ENCODE results near the gene VGLL4.
"Not testable (repeated sequence)": the region's sequence is repeated elsewhere in the genome, so short reads cannot be mapped to it uniquely, and the experiment has no call there.

Gene VGLL4

DNA sequence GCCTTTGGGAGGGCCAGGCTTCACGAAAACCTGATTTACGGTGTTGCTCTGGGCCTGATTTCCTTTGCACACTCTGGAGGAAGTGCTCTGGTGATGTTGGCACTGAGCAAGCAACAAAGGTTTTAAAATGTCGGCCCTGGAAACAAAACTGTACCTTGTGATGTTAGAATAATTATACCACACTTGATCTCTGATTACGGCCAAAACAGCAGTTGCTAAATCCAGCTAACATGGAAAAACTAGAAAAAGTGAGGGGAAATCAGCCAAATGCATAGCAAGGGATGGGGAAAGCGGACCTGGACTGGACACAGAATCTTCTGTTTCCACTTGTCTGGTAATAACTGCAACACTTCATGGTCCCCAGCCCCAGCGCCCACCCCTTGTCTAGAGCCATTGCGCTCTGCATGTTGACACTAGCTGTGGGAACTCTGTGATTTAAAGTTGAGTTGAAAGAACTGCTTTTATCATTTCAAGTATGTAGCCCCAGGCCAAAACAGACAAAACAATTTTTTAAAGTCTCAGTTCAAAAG is 120.1 kb downstream of the VGLL4 start:
- Histone ChIP-seq H3K4me3 (ENCODE audit: insufficient read length, low read depth) (no peak overlapping the region), H3K9me3 (ENCODE audit: insufficient read depth, low read length) (no peaks in the 10 kb centered on the region), H3K27me3 (ENCODE audit: insufficient read depth, insufficient read length) (no peaks in the 10 kb centered on the region), H3K4me1 (ENCODE audit: insufficient read depth, insufficient read length) (no peaks in the 10 kb centered on the region), H3K9ac (ENCODE audit: insufficient read length, low read depth) (no peak overlapping the region), H3K36me3 (ENCODE audit: insufficient read depth, insufficient read length, low read length) (no peaks in the 10 kb centered on the region)
- no peak for TF ChIP-seq ZNF274 (IDR thresholded peaks at IDR 0.05; ENCODE audit: low read depth, low read length)
- no peak for TF ChIP-seq YY1 (IDR thresholded peaks at IDR 0.05; ENCODE audit: insufficient read depth, insufficient read length)
- TF ChIP-seq SUZ12 (IDR thresholded peaks at IDR 0.05; ENCODE audit: extremely low read depth, insufficient read depth, insufficient read length) = no peak
- no peak for DNase-seq (ENCODE audit: low read depth, low spot score)

DNA sequence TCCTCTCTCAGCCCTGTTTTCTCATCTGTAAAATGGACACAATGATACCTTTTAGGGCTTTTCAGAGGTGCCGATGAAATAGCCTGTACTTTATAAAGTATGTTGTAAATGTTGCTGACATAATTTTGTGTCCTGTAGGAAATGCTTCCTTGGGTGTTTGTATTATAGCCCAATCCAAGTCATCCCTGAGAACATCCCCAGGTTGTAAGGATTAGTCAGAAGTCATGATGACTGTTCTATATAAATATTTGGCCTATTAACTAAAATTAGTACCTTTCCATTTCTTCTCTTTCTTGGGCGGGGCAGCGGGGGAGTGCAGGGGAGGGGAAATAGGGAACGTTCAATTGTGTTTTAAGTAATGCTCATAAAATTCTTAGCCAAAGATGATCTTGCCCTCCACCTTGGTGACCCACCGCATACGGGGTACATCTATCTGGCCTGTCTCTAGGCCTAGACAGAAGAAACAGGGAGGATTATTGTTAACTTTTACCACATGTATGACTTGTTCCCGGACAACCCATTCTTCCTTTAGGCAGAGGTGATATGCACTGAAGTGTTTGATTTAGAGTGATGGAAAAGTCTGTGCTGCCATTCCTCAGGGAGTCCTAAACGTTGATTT is 120.7 kb downstream of the VGLL4 start:
- TF ChIP-seq YY1 (IDR thresholded peaks at IDR 0.05; ENCODE audit: insufficient read depth, insufficient read length) = no peak
- TF ChIP-seq ZNF274 (IDR thresholded peaks at IDR 0.05; ENCODE audit: low read depth, low read length) = no peak
- no peak for TF ChIP-seq SUZ12 (IDR thresholded peaks at IDR 0.05; ENCODE audit: extremely low read depth, insufficient read depth, insufficient read length)
- no peaks in the 10 kb centered on the region for H3K9me3 ChIP-seq (ENCODE audit: insufficient read depth, low read length)
- H3K4me3 ChIP-seq (ENCODE audit: insufficient read length, low read depth) = no peak overlapping the region
- H3K36me3 ChIP-seq (ENCODE audit: insufficient read depth, insufficient read length, low read length) = no peaks in the 10 kb centered on the region
- no peak overlapping the region for H3K9ac ChIP-seq (ENCODE audit: insufficient read length, low read depth)
- H3K27me3 ChIP-seq (ENCODE audit: insufficient read depth, insufficient read length) = no peaks in the 10 kb centered on the region
- H3K4me1 ChIP-seq (ENCODE audit: insufficient read depth, insufficient read length) = no peaks in the 10 kb centered on the region
- no peak for DNase-seq (ENCODE audit: low read depth, low spot score)

DNA sequence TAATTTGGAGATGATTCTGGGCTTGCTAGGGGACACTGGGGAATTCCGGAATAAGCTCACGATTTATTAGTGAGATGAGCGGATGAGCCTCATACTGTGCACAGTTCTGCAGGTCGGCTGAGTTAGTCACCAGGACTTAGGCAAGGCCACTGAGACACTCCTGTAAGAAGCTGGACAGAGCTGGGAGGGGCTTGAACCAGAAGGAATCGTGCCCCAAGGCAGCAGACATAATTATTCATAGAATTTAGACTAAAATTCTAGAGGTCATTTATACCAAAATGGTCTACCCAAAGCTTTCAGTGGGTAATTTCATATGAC is 121.4 kb downstream of the VGLL4 start:
- no peaks in the 10 kb centered on the region for H3K36me3 ChIP-seq (ENCODE audit: insufficient read depth, insufficient read length, low read length)
- H3K9me3 ChIP-seq (ENCODE audit: insufficient read depth, low read length) = no peaks in the 10 kb centered on the region
- TF ChIP-seq ZNF274 (IDR thresholded peaks at IDR 0.05; ENCODE audit: low read depth, low read length) (no peak), SUZ12 (IDR thresholded peaks at IDR 0.05; ENCODE audit: extremely low read depth, insufficient read depth, insufficient read length) (no peak), YY1 (IDR thresholded peaks at IDR 0.05; ENCODE audit: insufficient read depth, insufficient read length) (no peak)
- no peak overlapping the region for H3K9ac ChIP-seq (ENCODE audit: insufficient read length, low read depth)
- DNase-seq (ENCODE audit: low read depth, low spot score) = no peak
- H3K4me3 ChIP-seq (ENCODE audit: insufficient read length, low read depth) = no peak overlapping the region
- H3K27me3 ChIP-seq (ENCODE audit: insufficient read depth, insufficient read length) = no peaks in the 10 kb centered on the region
- H3K4me1 ChIP-seq (ENCODE audit: insufficient read depth, insufficient read length) = no peaks in the 10 kb centered on the region

- Histone ChIP-seq H3K27me3 (ENCODE audit: insufficient read depth, insufficient read length) (no peaks in the 10 kb centered on the region), H3K9me3 (ENCODE audit: insufficient read depth, low read length) (no peaks in the 10 kb centered on the region), H3K4me3 (ENCODE audit: insufficient read length, low read depth) (no peak overlapping the region), H3K36me3 (ENCODE audit: insufficient read depth, insufficient read length, low read length) (no peaks in the 10 kb centered on the region), H3K9ac (ENCODE audit: insufficient read length, low read depth) (no peak overlapping the region), H3K4me1 (ENCODE audit: insufficient read depth, insufficient read length) (no peaks in the 10 kb centered on the region)
- no peak for DNase-seq (ENCODE audit: low read depth, low spot score)
- no peak for TF ChIP-seq YY1 (IDR thresholded peaks at IDR 0.05; ENCODE audit: insufficient read depth, insufficient read length)
- TF ChIP-seq ZNF274 (IDR thresholded peaks at IDR 0.05; ENCODE audit: low read depth, low read length) = no peak
- no peak for TF ChIP-seq SUZ12 (IDR thresholded peaks at IDR 0.05; ENCODE audit: extremely low read depth, insufficient read depth, insufficient read length)
Measured at GRCh38 chr3:11521167-11521566, 122.5 kb downstream of the VGLL4 start.

- Histone ChIP-seq H3K9me3 (ENCODE audit: insufficient read depth, low read length) (no peaks in the 10 kb centered on the region), H3K4me1 (ENCODE audit: insufficient read depth, insufficient read length) (no peaks in the 10 kb centered on the region), H3K27me3 (ENCODE audit: insufficient read depth, insufficient read length) (no peaks in the 10 kb centered on the region), H3K36me3 (ENCODE audit: insufficient read depth, insufficient read length, low read length) (no peaks in the 10 kb centered on the region), H3K9ac (ENCODE audit: insufficient read length, low read depth) (no peak overlapping the region), H3K4me3 (ENCODE audit: insufficient read length, low read depth) (no peak overlapping the region)
- DNase-seq (ENCODE audit: low read depth, low spot score) = no peak
- TF ChIP-seq YY1 (IDR thresholded peaks at IDR 0.05; ENCODE audit: insufficient read depth, insufficient read length) (no peak), SUZ12 (IDR thresholded peaks at IDR 0.05; ENCODE audit: extremely low read depth, insufficient read depth, insufficient read length) (no peak), ZNF274 (IDR thresholded peaks at IDR 0.05; ENCODE audit: low read depth, low read length) (no peak)
Measured at GRCh38 chr3:11517601-11518000, 126.1 kb downstream of the VGLL4 start.

DNA sequence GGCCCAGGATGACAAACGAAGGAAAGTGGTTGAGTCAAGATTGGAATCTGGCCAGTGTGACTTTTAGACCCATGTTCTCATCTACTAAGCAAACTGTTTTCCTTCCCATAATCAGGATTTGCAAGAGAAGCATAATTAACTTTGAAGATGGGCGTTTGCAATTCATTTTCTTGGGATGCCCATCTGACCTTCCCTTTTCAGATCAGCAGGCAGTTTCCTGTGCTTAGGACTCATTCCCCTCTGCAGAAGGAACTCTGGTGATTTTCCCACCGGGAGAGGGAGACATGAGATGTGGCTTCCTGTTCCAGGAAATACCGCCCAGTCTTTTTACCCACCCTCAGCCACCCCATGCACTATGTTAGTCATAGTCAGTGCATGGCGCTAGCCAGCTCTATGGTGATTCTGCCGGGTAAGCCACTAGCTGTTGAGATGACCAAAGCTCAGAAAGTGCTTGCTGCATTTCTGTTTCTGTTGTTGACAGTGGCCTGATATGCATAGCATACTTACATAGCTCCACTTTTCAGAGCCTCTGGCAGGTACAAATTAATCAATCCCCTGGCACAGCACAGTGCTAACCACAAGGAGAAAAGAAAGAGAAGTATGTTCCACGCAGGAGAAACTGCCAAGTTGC is 129.4 kb downstream of the VGLL4 start:
- H3K36me3 ChIP-seq (ENCODE audit: insufficient read depth, insufficient read length, low read length) = no peaks in the 10 kb centered on the region
- no peak for TF ChIP-seq YY1 (IDR thresholded peaks at IDR 0.05; ENCODE audit: insufficient read depth, insufficient read length)
- TF ChIP-seq SUZ12 (IDR thresholded peaks at IDR 0.05; ENCODE audit: extremely low read depth, insufficient read depth, insufficient read length) = no peak
- TF ChIP-seq ZNF274 (IDR thresholded peaks at IDR 0.05; ENCODE audit: low read depth, low read length) = no peak
- no peaks in the 10 kb centered on the region for H3K4me1 ChIP-seq (ENCODE audit: insufficient read depth, insufficient read length)
- H3K27me3 ChIP-seq (ENCODE audit: insufficient read depth, insufficient read length) = no peaks in the 10 kb centered on the region
- no peak overlapping the region for H3K4me3 ChIP-seq (ENCODE audit: insufficient read length, low read depth)
- no peaks in the 10 kb centered on the region; the same call in 1 of the 2 replicates for H3K9me3 ChIP-seq (ENCODE audit: insufficient read depth, low read length)
- H3K9ac ChIP-seq (ENCODE audit: insufficient read length, low read depth) = no peak overlapping the region
- no peak for DNase-seq (ENCODE audit: low read depth, low spot score)

DNA sequence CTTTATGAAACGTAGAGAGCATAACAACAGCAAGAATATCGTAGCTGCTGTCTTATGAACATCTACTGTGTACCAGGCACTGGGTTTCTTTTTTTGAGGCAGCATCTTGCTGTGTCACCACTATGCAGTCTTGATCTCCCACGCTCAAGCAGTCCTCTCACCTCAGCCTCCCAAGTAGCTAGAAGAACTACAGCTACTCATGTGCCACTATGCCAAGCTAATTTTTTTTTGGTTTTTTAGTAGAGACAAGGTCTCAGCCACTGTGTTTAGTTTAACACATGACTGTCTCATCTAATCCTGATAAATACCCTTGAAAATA is 129.9 kb downstream of the VGLL4 start:
- no peak for DNase-seq (ENCODE audit: low read depth, low spot score)
- Histone ChIP-seq H3K9ac (ENCODE audit: insufficient read length, low read depth) (no peak overlapping the region), H3K36me3 (ENCODE audit: insufficient read depth, insufficient read length, low read length) (no peaks in the 10 kb centered on the region), H3K27me3 (ENCODE audit: insufficient read depth, insufficient read length) (no peaks in the 10 kb centered on the region), H3K9me3 (ENCODE audit: insufficient read depth, low read length) (no peaks in the 10 kb centered on the region; the same call in 1 of the 2 replicates), H3K4me1 (ENCODE audit: insufficient read depth, insufficient read length) (no peaks in the 10 kb centered on the region), H3K4me3 (ENCODE audit: insufficient read length, low read depth) (no peak overlapping the region)
- TF ChIP-seq ZNF274 (IDR thresholded peaks at IDR 0.05; ENCODE audit: low read depth, low read length) (no peak), SUZ12 (IDR thresholded peaks at IDR 0.05; ENCODE audit: extremely low read depth, insufficient read depth, insufficient read length) (no peak), YY1 (IDR thresholded peaks at IDR 0.05; ENCODE audit: insufficient read depth, insufficient read length) (no peak)

- not testable (repeated sequence) for DNase-seq (ENCODE audit: low read depth, low spot score); H3K9ac ChIP-seq (ENCODE audit: insufficient read length, low read depth); H3K9me3 ChIP-seq (ENCODE audit: insufficient read depth, low read length); H3K36me3 ChIP-seq (ENCODE audit: insufficient read depth, insufficient read length, low read length); H3K27me3 ChIP-seq (ENCODE audit: insufficient read depth, insufficient read length); H3K4me1 ChIP-seq (ENCODE audit: insufficient read depth, insufficient read length); H3K4me3 ChIP-seq (ENCODE audit: insufficient read length, low read depth)
Measured at GRCh38 chr3:11513125-11513816, 130.4 kb downstream of the VGLL4 start.

- H3K9me3 ChIP-seq (ENCODE audit: insufficient read depth, low read length); DNase-seq (ENCODE audit: low read depth, low spot score); H3K9ac ChIP-seq (ENCODE audit: insufficient read length, low read depth); H3K4me1 ChIP-seq (ENCODE audit: insufficient read depth, insufficient read length); H3K27me3 ChIP-seq (ENCODE audit: insufficient read depth, insufficient read length); H3K36me3 ChIP-seq (ENCODE audit: insufficient read depth, insufficient read length, low read length); H3K4me3 ChIP-seq (ENCODE audit: insufficient read length, low read depth): not testable (repeated sequence)
Measured at GRCh38 chr3:11511606-11512005, 132.1 kb downstream of the VGLL4 start.
